ENCODE results near the gene TNFRSF4.

Gene TNFRSF4

DNA sequence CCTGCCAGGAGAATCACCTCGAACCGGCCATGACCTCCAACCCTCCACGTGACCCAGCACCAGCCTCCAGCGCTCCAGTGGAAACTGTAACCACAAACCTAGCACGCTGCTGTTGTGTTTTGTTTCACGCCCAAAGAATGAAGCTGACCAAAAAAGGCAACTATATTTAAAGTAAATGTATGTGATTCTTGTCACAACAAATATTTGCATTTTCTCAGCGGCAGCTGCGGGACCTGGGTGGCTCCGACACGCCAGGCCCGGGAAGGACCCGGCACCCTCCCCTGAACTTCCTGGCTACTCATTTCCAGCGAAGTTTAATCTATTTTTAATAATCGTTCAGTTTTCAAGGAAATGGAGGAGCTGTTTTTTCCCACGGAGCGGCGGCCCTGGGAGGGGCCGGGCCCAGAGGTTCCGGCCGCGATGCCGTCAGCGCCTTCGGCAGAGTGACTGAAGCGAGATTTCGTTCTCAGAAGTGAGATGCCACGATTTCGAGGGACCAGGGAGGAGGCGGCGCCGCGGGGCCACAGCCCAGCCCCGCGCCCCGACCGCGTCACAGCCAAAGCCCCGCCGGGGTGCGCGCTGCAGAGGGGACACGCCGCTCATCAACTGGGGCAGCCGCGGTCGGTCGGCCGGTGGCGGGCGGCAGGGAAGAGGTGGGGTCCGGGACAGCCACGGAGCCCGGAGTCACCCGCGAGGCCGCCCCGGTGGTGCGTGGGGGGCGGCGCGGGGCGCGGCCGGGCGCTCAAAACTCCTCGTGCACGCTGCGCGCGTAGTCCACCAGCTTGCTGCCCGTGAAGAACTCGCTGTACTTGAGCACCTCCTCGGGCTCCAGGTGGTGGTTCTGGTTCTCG is 3.0 kb upstream of the TNFRSF4 start:
- DNase-seq = no peak

GRCh38 chr1:1215881-1216605 is 2.1 kb upstream of the TNFRSF4 start:
- no peak for DNase-seq

DNA sequence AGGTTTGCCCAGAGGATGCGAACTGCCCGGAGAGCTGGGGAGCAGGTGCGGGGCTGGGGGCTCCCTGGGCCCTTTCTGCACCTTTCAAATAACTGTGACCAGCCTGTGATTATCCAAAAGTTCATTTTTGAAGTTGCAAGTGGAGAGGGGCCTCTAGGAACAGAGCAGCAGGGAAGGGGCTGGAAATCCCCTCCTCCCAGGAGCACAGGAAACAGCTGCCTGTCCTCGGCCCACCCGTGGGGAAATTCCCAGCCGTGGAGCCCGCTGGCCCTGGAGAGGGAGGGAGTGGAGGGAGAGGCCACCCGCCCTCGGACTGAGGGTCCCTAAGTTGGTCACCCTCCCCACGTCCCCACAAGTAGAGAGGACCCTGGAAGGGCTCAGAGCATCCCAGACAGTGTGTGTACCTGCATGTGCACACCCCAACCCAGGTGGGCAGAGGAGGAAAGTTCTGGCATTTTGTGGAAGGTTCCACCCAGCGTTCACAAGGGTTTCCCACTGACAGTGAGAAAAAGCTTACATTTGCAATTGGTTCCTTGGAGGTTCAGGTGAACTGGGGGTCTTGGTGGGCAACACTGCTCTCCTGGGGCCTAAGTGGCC is 1.2 kb upstream of the TNFRSF4 start:
- no peak for DNase-seq

- no peak for DNase-seq
Observed at GRCh38 chr1:1212780-1213344, 1.1 kb downstream of the TNFRSF4 start.

DNA sequence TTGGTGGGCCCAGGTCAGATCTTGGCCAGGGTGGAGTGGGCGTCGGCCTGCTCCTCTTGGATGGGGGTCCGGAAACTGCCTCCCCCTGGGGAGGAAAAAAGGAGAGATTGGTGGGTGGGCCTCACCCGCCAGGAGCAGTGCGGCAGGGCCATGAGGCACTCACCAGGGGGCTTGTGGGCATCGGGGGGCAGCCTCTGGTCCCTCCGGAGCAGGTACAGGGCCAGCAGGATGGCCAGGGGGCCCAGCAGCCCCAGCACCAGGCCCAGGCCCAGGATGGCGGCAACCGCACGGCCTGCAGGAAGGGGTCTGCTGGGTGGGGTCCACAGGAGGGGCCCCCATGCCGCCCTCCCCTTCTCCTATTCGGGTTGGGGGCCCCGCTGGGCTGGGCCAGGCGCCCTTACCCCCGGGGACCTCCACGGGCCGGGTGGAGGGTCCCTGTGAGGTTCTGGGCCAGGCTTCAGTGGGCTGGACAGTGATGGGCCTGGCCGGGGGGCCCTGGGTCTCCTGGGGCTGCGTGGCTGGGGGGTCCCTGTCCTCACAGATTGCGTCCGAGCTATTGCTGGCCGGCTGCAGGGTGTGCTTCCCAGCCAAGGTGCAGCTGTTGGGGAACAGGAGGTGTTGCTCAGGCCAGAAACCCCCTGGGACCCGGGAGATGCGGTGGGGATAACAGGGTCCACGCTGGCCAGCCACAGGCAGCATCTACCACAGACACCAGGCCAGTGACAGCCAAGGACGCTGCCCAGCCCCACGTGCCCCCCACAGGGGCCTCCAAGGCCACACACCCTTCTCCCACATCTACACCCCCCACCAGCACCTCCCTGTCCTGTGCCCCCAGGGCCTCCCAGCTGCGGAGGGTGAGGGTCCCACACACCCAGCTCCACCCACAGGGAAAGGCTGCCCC is 2.2 kb downstream of the TNFRSF4 start:
- no peak for DNase-seq

GRCh38 chr1:1210726-1211540 is 3.0 kb downstream of the TNFRSF4 start:
- no peak for DNase-seq

- DNase-seq = no peak
Observed at GRCh38 chr1:1208713-1209433, 5.1 kb downstream of the TNFRSF4 start.

- DNase-seq = no peak
Observed at GRCh38 chr1:1207571-1207892, 6.4 kb downstream of the TNFRSF4 start.

DNA sequence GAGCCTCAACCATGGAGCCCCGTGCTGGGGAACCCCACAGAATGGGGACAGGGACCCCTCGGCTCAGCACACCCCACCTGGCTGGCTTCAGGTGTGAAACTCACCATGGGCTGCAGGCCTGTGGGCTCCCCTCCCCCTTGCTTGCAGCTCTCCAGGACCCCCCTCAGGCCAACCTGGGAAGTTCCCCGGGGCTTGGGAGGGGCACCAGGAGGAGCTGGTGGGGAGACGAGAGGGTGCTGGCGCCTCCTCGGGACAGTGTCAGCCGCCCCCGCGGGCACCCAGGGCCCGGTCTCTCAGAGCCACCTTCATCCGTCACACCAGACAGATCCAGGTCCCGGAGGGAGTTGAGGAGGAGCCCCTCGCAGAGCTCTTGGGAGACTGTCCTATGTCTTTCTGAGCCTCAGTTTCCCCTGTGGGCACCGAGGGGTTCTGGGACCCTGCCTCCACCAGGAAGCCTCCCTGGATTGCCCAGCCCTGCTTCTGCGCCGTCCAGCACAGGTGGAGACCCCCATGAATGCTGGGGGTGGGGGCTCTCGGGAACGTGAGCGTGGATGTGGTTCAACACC is 6.9 kb downstream of the TNFRSF4 start:
- no peak for DNase-seq

GRCh38 chr1:1206376-1206965 is 7.5 kb downstream of the TNFRSF4 start, which contains the start of gene TNFRSF18:
TSS of gene TNFRSF18 (minus strand) at chr1:1206592. CDS start at chr1:1206571, 21 bp downstream.
- no peak for DNase-seq

DNA sequence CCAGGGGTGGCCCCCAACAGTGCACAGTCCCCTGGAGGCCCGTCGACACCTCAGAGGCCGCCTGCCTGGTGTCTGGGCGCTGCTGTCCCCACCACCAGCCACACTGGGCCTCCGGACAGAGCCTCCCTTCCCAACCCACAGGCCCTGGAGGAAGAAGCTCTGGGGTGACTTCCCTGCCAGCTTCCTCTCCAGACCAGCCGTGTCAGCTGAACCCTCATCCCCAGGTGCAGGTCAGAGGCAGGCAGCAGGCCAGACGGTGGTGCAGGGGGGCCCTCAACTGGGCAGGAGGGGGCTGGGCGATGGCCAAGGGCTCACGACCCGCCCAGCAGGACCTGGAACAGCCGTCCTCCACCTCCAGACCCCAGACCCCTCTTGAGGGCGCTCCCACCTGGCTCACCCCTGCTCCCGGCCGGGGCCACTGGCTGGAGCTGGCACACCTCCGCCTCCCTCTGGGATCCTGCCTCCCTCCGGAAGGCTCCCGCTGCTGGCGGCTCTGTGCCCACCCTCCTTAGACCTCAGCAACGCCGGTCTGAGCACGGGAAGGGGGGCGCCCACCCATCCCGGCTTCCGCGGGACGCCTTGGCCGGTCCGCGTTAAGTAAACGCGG is 8.1 kb downstream of the TNFRSF4 start:
- no peak for DNase-seq

- no peak for DNase-seq
Observed at GRCh38 chr1:1204998-1205768, 8.8 kb downstream of the TNFRSF4 start.

DNA sequence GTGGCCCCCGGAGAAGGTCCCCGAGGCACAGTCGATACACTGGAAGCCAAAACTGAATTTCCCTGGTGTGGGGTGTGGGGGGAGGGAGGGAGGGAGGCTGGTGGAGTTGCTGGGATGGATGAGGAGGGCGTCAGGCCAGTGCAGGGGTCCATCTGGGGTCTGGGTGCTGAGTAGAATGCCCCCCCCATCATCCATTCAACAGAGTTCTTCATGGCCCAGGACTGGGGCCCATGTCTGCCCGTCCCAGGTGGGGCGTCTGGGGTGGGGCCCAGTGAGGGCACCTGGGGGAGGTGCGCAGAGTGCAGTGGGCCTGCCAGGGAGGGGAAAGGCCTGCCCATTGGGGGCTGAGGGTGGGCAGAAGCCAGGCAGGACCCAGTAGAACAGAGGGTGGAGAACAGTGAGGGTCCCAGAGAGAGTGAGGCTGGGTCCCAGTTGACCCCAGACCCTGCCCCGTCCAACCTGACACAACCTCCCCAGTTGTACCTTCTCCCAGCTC is 9.5 kb downstream of the TNFRSF4 start:
- no peak for DNase-seq

- no peak for DNase-seq
Observed at GRCh38 chr1:1203561-1204424, 10.2 kb downstream of the TNFRSF4 start.

DNA sequence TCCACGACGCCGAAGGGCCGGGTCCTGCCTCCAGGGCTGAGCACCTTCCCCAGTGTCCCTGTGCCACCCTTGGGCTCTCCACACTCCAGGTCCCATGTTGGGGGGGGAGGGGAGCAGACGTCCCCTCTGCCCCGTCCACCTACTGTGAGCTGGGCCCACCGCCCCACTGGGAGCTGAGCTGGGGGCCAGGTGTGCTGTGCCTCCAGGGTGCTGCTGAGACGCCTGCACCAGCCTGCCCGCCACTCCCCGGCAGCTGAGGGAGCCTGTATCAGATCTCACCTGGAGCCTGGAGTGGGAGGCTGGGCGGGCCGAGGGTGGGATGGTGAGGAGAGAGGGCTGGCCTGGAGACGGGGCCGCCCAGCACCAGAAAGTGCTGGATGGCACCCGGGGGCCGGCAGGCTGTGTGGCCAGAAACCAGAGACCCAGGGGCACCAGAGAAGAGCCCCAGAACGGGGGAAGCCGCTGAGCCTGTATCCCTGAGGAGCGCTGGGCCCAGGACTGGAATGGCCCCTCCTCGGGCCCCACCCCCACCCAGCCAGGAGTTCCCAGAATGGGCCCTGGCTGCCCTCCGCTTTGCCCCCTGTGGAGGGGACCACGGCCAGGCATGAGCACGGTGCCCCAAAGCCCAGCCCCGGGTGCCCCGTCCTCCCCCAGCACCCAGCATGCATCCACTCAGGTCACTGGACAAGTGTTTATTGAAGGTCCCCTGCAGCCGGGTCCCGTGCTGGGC is 11.0 kb downstream of the TNFRSF4 start:
- DNase-seq = no peak

- DNase-seq = peak; percentile 8
Observed at GRCh38 chr1:1200876-1201810, 12.8 kb downstream of the TNFRSF4 start.
